GM21528 (cell line): ENCODE data around the gene EGLN2.
"Not testable (repeated sequence)": the region's sequence is repeated elsewhere in the genome, so short reads cannot be mapped to it uniquely, and the experiment has no call there.

Source experiments
- ATAC-seq: cut with Tn5 transposase; IDR thresholded peaks from one replicate; pipeline ENCODE4 v1.9.1; 2021; ENCODE audit warnings: mild to moderate bottlenecking, moderate library complexity; ENCODE audit not compliant: unreplicated experiment, low FRiP score

The EGLN2 gene

GRCh38 chr19:40775632-40776022, 23.4 kb upstream of the EGLN2 start:
- no peak for ATAC-seq

GRCh38 chr19:40776364-40776763, 22.6 kb upstream of the EGLN2 start:
- no peak for ATAC-seq

GRCh38 chr19:40776932-40777644, 21.9 kb upstream of the EGLN2 start:
- peak; percentile 67 for ATAC-seq

- no peak for ATAC-seq
Observed at GRCh38 chr19:40777645-40777936, 21.4 kb upstream of the EGLN2 start.

- peak; percentile 54 for ATAC-seq
Observed at GRCh38 chr19:40777937-40778705, 20.9 kb upstream of the EGLN2 start, which contains the start of gene RAB4B. TSS of gene RAB4B (plus strand) at chr19:40778247. CDS start at chr19:40778376, 129 bp downstream.

- no peak for ATAC-seq
Observed at GRCh38 chr19:40778706-40779284, 20.2 kb upstream of the EGLN2 start.

- no peak for ATAC-seq
Observed at GRCh38 chr19:40780582-40780981, 18.4 kb upstream of the EGLN2 start.

GRCh38 chr19:40781140-40781539, 17.9 kb upstream of the EGLN2 start:
- no peak for ATAC-seq

- ATAC-seq = no peak
Observed at GRCh38 chr19:40783711-40784110, 15.3 kb upstream of the EGLN2 start.

GRCh38 chr19:40784146-40784545, 14.8 kb upstream of the EGLN2 start:
- not testable (repeated sequence) for ATAC-seq

- ATAC-seq = no peak
Observed at GRCh38 chr19:40785526-40785925, 13.5 kb upstream of the EGLN2 start.

GRCh38 chr19:40786060-40787037, 12.6 kb upstream of the EGLN2 start:
- no peak for ATAC-seq

GRCh38 chr19:40791349-40791748, 7.6 kb upstream of the EGLN2 start:
- no peak for ATAC-seq

- ATAC-seq = no peak
Observed at GRCh38 chr19:40791996-40792395, 7.0 kb upstream of the EGLN2 start.

- ATAC-seq = no peak
Observed at GRCh38 chr19:40797166-40797962, 1.6 kb upstream of the EGLN2 start.

GRCh38 chr19:40797963-40798682, 868 bp upstream of the EGLN2 start:
- peak; percentile 26 for ATAC-seq

GRCh38 chr19:40799558-40800338, 757 bp downstream of the EGLN2 start:
- ATAC-seq = no peak

- ATAC-seq = no peak
Observed at GRCh38 chr19:40800339-40800996, 1.5 kb downstream of the EGLN2 start.
